H9 (cell line): ENCODE results near the gene CRYBB1. TPM values are rescaled to one million over a fixed set of nuclear protein-coding genes. Genes with fewer than 3 reads are reported as not detected.

Experiments used
- DNase-seq: peaks from one replicate; pipeline ENCODE4 v3.0.0-alpha.2; 2017
- H2AFZ ChIP-seq: one replicate; pipeline ENCODE4 v1.6.1; 2013; ENCODE audit warnings: mild to moderate bottlenecking, low read length, control low read depth, moderate library complexity
- H2AK5ac ChIP-seq: 2 replicates; pipeline ENCODE4 v1.6.1; 2013; ENCODE audit warnings: low read length, control low read depth, mixed read lengths; ENCODE audit not compliant: insufficient read length
- H2BK120ac ChIP-seq: one replicate; pipeline ENCODE4 v1.6.1; 2013; ENCODE audit warnings: low read depth, mild to moderate bottlenecking, low read length, control low read depth, inconsistent platforms; ENCODE audit not compliant: poor library complexity, severe bottlenecking
- H2BK12ac ChIP-seq: 2 replicates; pipeline ENCODE4 v1.6.1; 2013; ENCODE audit warnings: low read length, control low read depth, mixed read lengths, low read depth; ENCODE audit not compliant: insufficient read length
- H2BK15ac ChIP-seq: 2 replicates; pipeline ENCODE4 v1.6.1; 2013; ENCODE audit warnings: low read depth, low read length, control low read depth
- H2BK20ac ChIP-seq: one replicate; pipeline ENCODE4 v1.6.1; 2013; ENCODE audit warnings: low read depth, mild to moderate bottlenecking, low read length, control low read depth, inconsistent platforms; ENCODE audit not compliant: poor library complexity, severe bottlenecking
- H2BK5ac ChIP-seq: 2 replicates; pipeline ENCODE4 v1.6.1; 2013; ENCODE audit warnings: low read length, control low read depth, mixed read lengths; ENCODE audit not compliant: insufficient read length
- H3K14ac ChIP-seq: 2 replicates; pipeline ENCODE4 v1.6.1; 2013; ENCODE audit warnings: low read length, control low read depth; ENCODE audit not compliant: insufficient read depth
- H3K18ac ChIP-seq: 2 replicates; pipeline ENCODE4 v1.6.1; 2013; ENCODE audit warnings: low read depth, mild to moderate bottlenecking, mixed read lengths, low read length, control low read depth; ENCODE audit not compliant: insufficient read length
- H3K23ac ChIP-seq: 2 replicates; pipeline ENCODE4 v1.6.1; 2013; ENCODE audit warnings: low read length, control low read depth, mixed read lengths, low read depth; ENCODE audit not compliant: insufficient read length
- H3K23me2 ChIP-seq: 2 replicates; pipeline ENCODE4 v1.6.1; 2013; ENCODE audit warnings: low read depth, mild to moderate bottlenecking, mixed read lengths, low read length, control low read depth; ENCODE audit not compliant: insufficient read length, poor library complexity, severe bottlenecking
- H3K27ac ChIP-seq: 2 replicates; pipeline ENCODE4 v1.5.1; 2013; ENCODE audit warnings: low read length, control low read depth, mixed read lengths, low read depth; ENCODE audit not compliant: insufficient read length
- H3K27me3 ChIP-seq: 2 replicates; pipeline ENCODE4 v1.6.1; 2013; ENCODE audit warnings: low read length, control low read depth, inconsistent platforms; ENCODE audit not compliant: insufficient read depth
- H3K4ac ChIP-seq: 2 replicates; pipeline ENCODE4 v1.6.1; 2013; ENCODE audit warnings: low read depth, mild to moderate bottlenecking, control low read depth, inconsistent platforms, low read length, moderate library complexity
- H3K4me1 ChIP-seq: 2 replicates; pipeline ENCODE4 v1.6.1; 2013; ENCODE audit warnings: low read length, control low read depth, inconsistent platforms; ENCODE audit not compliant: insufficient read depth
- H3K4me2 ChIP-seq: 2 replicates; pipeline ENCODE4 v1.6.1; 2013; ENCODE audit warnings: low read length, control low read depth, mixed read lengths; ENCODE audit not compliant: insufficient read length, insufficient read depth
- H3K56ac ChIP-seq: 2 replicates; pipeline ENCODE4 v1.6.1; 2013; ENCODE audit warnings: low read depth, mild to moderate bottlenecking, mixed read lengths, low read length, control low read depth; ENCODE audit not compliant: insufficient read length
- H3K79me1 ChIP-seq: 2 replicates; pipeline ENCODE4 v1.6.1; 2013; ENCODE audit warnings: low read depth, mild to moderate bottlenecking, moderate library complexity, low read length, control low read depth, inconsistent platforms; ENCODE audit not compliant: insufficient read depth, poor library complexity, severe bottlenecking
- H3K79me2 ChIP-seq: 2 replicates; pipeline ENCODE4 v1.6.1; 2013; ENCODE audit warnings: low read length, control low read depth, inconsistent platforms; ENCODE audit not compliant: insufficient read depth
- H3K9ac ChIP-seq: 2 replicates; pipeline ENCODE4 v1.6.1; 2013; ENCODE audit warnings: low read length, control low read depth, mixed read lengths; ENCODE audit not compliant: insufficient read length; ENCODE audit errors: extremely low read depth
- H3K9me3 ChIP-seq: one replicate; pipeline ENCODE4 v1.6.1; 2013; ENCODE audit warnings: low read depth, low read length, inconsistent platforms; ENCODE audit not compliant: control insufficient read depth
- H3T11ph ChIP-seq: one replicate; pipeline ENCODE4 v1.6.1; 2013; ENCODE audit warnings: mild to moderate bottlenecking, low read length, control low read depth, inconsistent platforms
- H4K20me1 ChIP-seq: one replicate; pipeline ENCODE4 v1.6.1; 2013; ENCODE audit not compliant: control insufficient read depth, insufficient read length, insufficient read depth
- H4K5ac ChIP-seq: 2 replicates; pipeline ENCODE4 v1.6.1; 2013; ENCODE audit warnings: low read depth, mild to moderate bottlenecking, mixed read lengths, low read length, control low read depth; ENCODE audit not compliant: insufficient read length
- H4K8ac ChIP-seq: replicated peaks from 2 replicates; pipeline ENCODE4 v1.6.1; 2013; ENCODE audit warnings: low read length, control low read depth, mixed read lengths, low read depth; ENCODE audit not compliant: insufficient read length
- H4K91ac ChIP-seq: 2 replicates; pipeline ENCODE4 v1.6.1; 2013; ENCODE audit warnings: low read depth, mild to moderate bottlenecking, moderate library complexity, mixed read lengths, low read length, control low read depth; ENCODE audit not compliant: insufficient read length
- H3K27ac Mint-ChIP-seq, 3 experiments: 2 replicates in 2 of 3; 3 replicates in 1 of 3; pipeline ENCODE4 v1.8.0; 2020 to 2021; ENCODE audit warnings: mixed read lengths in 3 of 3, mild to moderate bottlenecking in 1 of 3, moderate library complexity in 1 of 3
- H3K27me3 Mint-ChIP-seq: 2 replicates; pipeline ENCODE4 v1.8.0; 2021; ENCODE audit warnings: low read depth, mild to moderate bottlenecking, moderate library complexity, mixed read lengths
- H3K36me3 Mint-ChIP-seq, 3 experiments: 2 replicates in 2 of 3; 3 replicates in 1 of 3; pipeline ENCODE4 v1.8.0; 2020 to 2021; ENCODE audit warnings: low read depth in 3 of 3, mixed read lengths in 3 of 3; ENCODE audit not compliant: insufficient read depth in 1 of 3
- H3K4me1 Mint-ChIP-seq, 2 experiments: 2 replicates each; pipeline ENCODE4 v1.8.0; 2020; ENCODE audit warnings: mixed read lengths in 2 of 2
- H3K4me3 Mint-ChIP-seq, 2 experiments: 2 replicates in 1 of 2; 3 replicates in 1 of 2; pipeline ENCODE4 v1.8.0; 2020 to 2021; ENCODE audit warnings: mild to moderate bottlenecking in 2 of 2, mixed read lengths in 2 of 2, moderate library complexity in 1 of 2
- H3K9me3 Mint-ChIP-seq, 2 experiments: 2 replicates in 1 of 2; 3 replicates in 1 of 2; pipeline ENCODE4 v1.8.0; 2020; ENCODE audit warnings: mild to moderate bottlenecking in 2 of 2, mixed read lengths in 2 of 2, moderate library complexity in 1 of 2
- WGBS: extraction: QIAGEN DNeasy Blood & Tissue Kit; methylation state at CpG from one replicate; pipeline ENCODE4 v1.1.7; 2013; ENCODE audit warnings: missing lambda C conversion rate, low lambda C conversion rate, mixed read lengths; ENCODE audit not compliant: insufficient read length; ENCODE audit errors: extremely low coverage; 5-methylcytosine and 5-hydroxymethylcytosine counted together
- total RNA-seq: library from RNA; stranded (reverse); gene quantifications from 2 replicates; pipeline ENCODE4 v1.2.1, GENCODE V29; 2021
- TF ChIP-seq, protein P1 (sequence below): fragments of 200-600 bp; sonication (generic); conservative IDR thresholded peaks from 3 replicates; pipeline ENCODE4 v1.8.0; 2021; ENCODE audit warnings: antibody characterized with exemption, mild to moderate bottlenecking

The CRYBB1 gene
- total RNA-seq, 1 experiment from 2014 or later, result 5.4 TPM

DNA sequence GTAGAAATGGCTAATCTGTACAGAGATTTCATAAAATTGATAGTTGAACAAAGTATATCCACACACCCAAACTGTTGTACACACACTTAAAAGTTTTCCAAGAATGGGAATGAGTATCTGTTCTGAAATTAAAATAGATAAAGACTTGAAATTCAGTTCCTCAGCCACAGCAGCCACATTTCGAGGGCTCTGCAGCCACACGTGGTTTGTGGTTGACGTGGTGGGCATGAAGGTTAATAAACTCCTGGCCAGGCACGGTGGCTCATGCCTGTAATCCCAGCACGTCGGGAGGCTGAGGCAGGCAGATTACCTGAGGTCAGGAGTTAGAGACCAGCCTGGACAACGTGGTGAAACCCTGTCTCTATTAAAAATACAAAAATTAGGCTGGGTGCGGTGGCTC is 51.9 kb downstream of the CRYBB1 start:
- H2AK5ac ChIP-seq, result no peak overlapping the region
- H3K4ac ChIP-seq, result no peak overlapping the region
- TF ChIP-seq, protein P1, sequence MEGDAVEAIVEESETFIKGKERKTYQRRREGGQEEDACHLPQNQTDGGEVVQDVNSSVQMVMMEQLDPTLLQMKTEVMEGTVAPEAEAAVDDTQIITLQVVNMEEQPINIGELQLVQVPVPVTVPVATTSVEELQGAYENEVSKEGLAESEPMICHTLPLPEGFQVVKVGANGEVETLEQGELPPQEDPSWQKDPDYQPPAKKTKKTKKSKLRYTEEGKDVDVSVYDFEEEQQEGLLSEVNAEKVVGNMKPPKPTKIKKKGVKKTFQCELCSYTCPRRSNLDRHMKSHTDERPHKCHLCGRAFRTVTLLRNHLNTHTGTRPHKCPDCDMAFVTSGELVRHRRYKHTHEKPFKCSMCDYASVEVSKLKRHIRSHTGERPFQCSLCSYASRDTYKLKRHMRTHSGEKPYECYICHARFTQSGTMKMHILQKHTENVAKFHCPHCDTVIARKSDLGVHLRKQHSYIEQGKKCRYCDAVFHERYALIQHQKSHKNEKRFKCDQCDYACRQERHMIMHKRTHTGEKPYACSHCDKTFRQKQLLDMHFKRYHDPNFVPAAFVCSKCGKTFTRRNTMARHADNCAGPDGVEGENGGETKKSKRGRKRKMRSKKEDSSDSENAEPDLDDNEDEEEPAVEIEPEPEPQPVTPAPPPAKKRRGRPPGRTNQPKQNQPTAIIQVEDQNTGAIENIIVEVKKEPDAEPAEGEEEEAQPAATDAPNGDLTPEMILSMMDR, result no peak
- peaks cover 39% of the 10 kb centered on the region; the same call in 1 of the 2 replicates for H3K79me2 ChIP-seq
- no peaks in the 10 kb centered on the region for H3K9me3 ChIP-seq
- no peak overlapping the region for H2BK5ac ChIP-seq
- no peak overlapping the region for H3K27ac ChIP-seq
- no peak overlapping the region for H3K14ac ChIP-seq
- Mint-ChIP-seq H3K27me3 (no peaks in the 10 kb centered on the region), H3K36me3 (peaks cover 9 to 21% (median 12%) of the 10 kb centered on the region in 3 experiments), H3K4me1 (peaks cover 67 to 73% of the 10 kb centered on the region in 2 experiments), H3K27ac (no peak overlapping the region), H3K9me3 (no peaks in the 10 kb centered on the region), H3K4me3 (no peak overlapping the region)
- no peak overlapping the region for H4K5ac ChIP-seq
- no peak overlapping the region for H4K91ac ChIP-seq
- no peak overlapping the region for H2BK120ac ChIP-seq
- no CpG with 5 or more reads among the region's 8 CpGs for WGBS
- no peak overlapping the region for H4K8ac ChIP-seq
- no peak overlapping the region for H2AFZ ChIP-seq
- no peaks in the 10 kb centered on the region for H3K27me3 ChIP-seq
- no peak for DNase-seq
- H3K4me2 ChIP-seq, result no peak overlapping the region
- no peaks in the 10 kb centered on the region for H3K23me2 ChIP-seq
- H2BK12ac ChIP-seq, result no peak overlapping the region
- no peak overlapping the region for H3K18ac ChIP-seq
- no peaks in the 10 kb centered on the region for H4K20me1 ChIP-seq
- no peak overlapping the region for H3K23ac ChIP-seq
- no peak overlapping the region for H3T11ph ChIP-seq
- H3K9ac ChIP-seq, result no peak overlapping the region
- H3K79me1 ChIP-seq, result no peaks in the 10 kb centered on the region
- H3K56ac ChIP-seq, result no peak overlapping the region
- no peak overlapping the region for H2BK20ac ChIP-seq
- peaks cover 21% of the 10 kb centered on the region for H3K4me1 ChIP-seq
- H2BK15ac ChIP-seq, result no peak overlapping the region
